Measurements from ENCODE around the gene ENTHD1. TPM values are rescaled to one million over a fixed set of nuclear protein-coding genes. Genes with fewer than 3 reads are reported as not detected.

Gene ENTHD1
- total RNA-seq, 1 experiment from 2014 or later = not detected

GRCh38 chr22:39712751-39713525, 180.6 kb downstream of the ENTHD1 start:
- no peak overlapping the region for H3K27ac Mint-ChIP-seq (ENCODE audit: unreplicated experiment)
- DNase-seq = no peak
- Histone ChIP-seq H3K9me3 (no peaks in the 10 kb centered on the region), H3K4me1 (0 out of 2 replicates have a peak, but pooled peaks cover 5% of the 10 kb centered on the region), H3K27me3 (replicated peaks; ENCODE audit: control insufficient read depth, insufficient read depth, low read length) (no peaks in the 10 kb centered on the region), H3K36me3 (ENCODE audit: control insufficient read depth, insufficient read depth, low read length) (no peaks in the 10 kb centered on the region), H3K4me3 (ENCODE audit: low read depth, low read length) (no peak overlapping the region)
- ChIA-PET POLR2A (no interaction called here), CTCF (interaction anchor here (0.7 kb wide), 1 partner anchor 849 kb away, joined by 4 read pairs; no protein-coding TSS in a partner anchor)
- intact Hi-C loops (cut with micrococcal nuclease; ENCODE audit: unreplicated experiment) = no loop called here
- no peak overlapping the region for H3K4me3 Mint-ChIP-seq (ENCODE audit: unreplicated experiment)
- no TSS peak for BruUV-seq (replicated peaks)
- H3K36me3 Mint-ChIP-seq (ENCODE audit: insufficient read depth, unreplicated experiment) = no peaks in the 10 kb centered on the region
- peaks cover 3% of the 10 kb centered on the region for H3K27me3 Mint-ChIP-seq (ENCODE audit: insufficient read depth, unreplicated experiment)
- no peaks in the 10 kb centered on the region for H3K9me3 Mint-ChIP-seq (ENCODE audit: unreplicated experiment)
- TF ChIP-seq CTCF (IDR thresholded peaks at IDR 0.05; ENCODE audit: insufficient read depth in 1 of 2, low read depth in 1 of 2, low read length in 1 of 2, severe bottlenecking in 1 of 2, unreplicated experiment in 1 of 2) = no peak
- H3K4me1 Mint-ChIP-seq (ENCODE audit: low read depth, unreplicated experiment) = peaks cover 7% of the 10 kb centered on the region

GRCh38 chr22:39712081-39712480, 181.5 kb downstream of the ENTHD1 start:
- H3K36me3 Mint-ChIP-seq (ENCODE audit: insufficient read depth, unreplicated experiment) = no peaks in the 10 kb centered on the region
- H3K4me3 ChIP-seq (ENCODE audit: low read depth, low read length) = no peak overlapping the region
- H3K4me3 Mint-ChIP-seq (ENCODE audit: unreplicated experiment) = no peak overlapping the region
- H3K4me1 ChIP-seq = 0 out of 2 replicates have a peak, but pooled peaks cover 5% of the 10 kb centered on the region
- no peak overlapping the region for H3K27ac Mint-ChIP-seq (ENCODE audit: unreplicated experiment)
- no peak for TF ChIP-seq CTCF (IDR thresholded peaks at IDR 0.05; ENCODE audit: insufficient read depth in 1 of 2, low read depth in 1 of 2, low read length in 1 of 2, severe bottlenecking in 1 of 2, unreplicated experiment in 1 of 2)
- no peak for DNase-seq
- no peaks in the 10 kb centered on the region for H3K9me3 Mint-ChIP-seq (ENCODE audit: unreplicated experiment)
- no peaks in the 10 kb centered on the region for H3K9me3 ChIP-seq
- H3K27me3 Mint-ChIP-seq (ENCODE audit: insufficient read depth, unreplicated experiment) = peaks cover 3% of the 10 kb centered on the region
- no TSS peak for BruUV-seq (replicated peaks)
- ChIA-PET POLR2A (no interaction called here), CTCF (interaction anchor here (0.7 kb wide), 1 partner anchor 848 kb away, joined by 4 read pairs; no protein-coding TSS in a partner anchor)
- no peaks in the 10 kb centered on the region for H3K36me3 ChIP-seq (ENCODE audit: control insufficient read depth, insufficient read depth, low read length)
- peaks cover 7% of the 10 kb centered on the region for H3K4me1 Mint-ChIP-seq (ENCODE audit: low read depth, unreplicated experiment)
- intact Hi-C loops (cut with micrococcal nuclease; ENCODE audit: unreplicated experiment) = no loop called here
- H3K27me3 ChIP-seq (replicated peaks; ENCODE audit: control insufficient read depth, insufficient read depth, low read length) = no peaks in the 10 kb centered on the region

GRCh38 chr22:39710380-39711150, 183.0 kb downstream of the ENTHD1 start:
- Mint-ChIP-seq H3K9me3 (ENCODE audit: unreplicated experiment) (no peaks in the 10 kb centered on the region), H3K27me3 (ENCODE audit: insufficient read depth, unreplicated experiment) (peaks cover 3% of the 10 kb centered on the region), H3K27ac (ENCODE audit: unreplicated experiment) (no peak overlapping the region), H3K4me3 (ENCODE audit: unreplicated experiment) (no peak overlapping the region), H3K36me3 (ENCODE audit: insufficient read depth, unreplicated experiment) (no peaks in the 10 kb centered on the region), H3K4me1 (ENCODE audit: low read depth, unreplicated experiment) (peaks cover 7% of the 10 kb centered on the region)
- H3K9me3 ChIP-seq = no peaks in the 10 kb centered on the region
- no TSS peak for BruUV-seq (replicated peaks)
- ChIA-PET POLR2A (no interaction called here), CTCF (no interaction called here)
- H3K4me3 ChIP-seq (ENCODE audit: low read depth, low read length) = no peak overlapping the region
- 0 out of 2 replicates have a peak, but pooled peaks cover 5% of the 10 kb centered on the region for H3K4me1 ChIP-seq
- no peak for TF ChIP-seq CTCF (IDR thresholded peaks at IDR 0.05; ENCODE audit: insufficient read depth in 1 of 2, low read depth in 1 of 2, low read length in 1 of 2, severe bottlenecking in 1 of 2, unreplicated experiment in 1 of 2)
- no peaks in the 10 kb centered on the region for H3K36me3 ChIP-seq (ENCODE audit: control insufficient read depth, insufficient read depth, low read length)
- no peaks in the 10 kb centered on the region for H3K27me3 ChIP-seq (replicated peaks; ENCODE audit: control insufficient read depth, insufficient read depth, low read length)
- DNase-seq = no peak
- intact Hi-C loops (cut with micrococcal nuclease; ENCODE audit: unreplicated experiment) = no loop called here

Data from Caco-2 (cell line).